T-helper 1 cell treated with Interleukin-12 subunit alpha and Interleukin-12 subunit beta and Interleukin-4 antibody, amounts not matched to agents 30 μg/mL and 1 μg/mL, for 36 hours (primary cell): ENCODE measurements around the gene LPCAT1.
"Not testable (repeated sequence)": the region's sequence is repeated elsewhere in the genome, so short reads cannot be mapped to it uniquely, and the experiment has no call there.

Experiments used
- H3K27ac Mint-ChIP-seq: one replicate; pipeline ENCODE4 v1.8.0; 2021; ENCODE audit warnings: mild to moderate bottlenecking, mixed read lengths
- H3K27me3 Mint-ChIP-seq: one replicate; pipeline ENCODE4 v1.8.0; 2021; ENCODE audit warnings: low read depth, mixed read lengths
- H3K36me3 Mint-ChIP-seq: one replicate; pipeline ENCODE4 v1.8.0; 2021; ENCODE audit warnings: low read depth, mixed read lengths
- H3K4me1 Mint-ChIP-seq: one replicate; pipeline ENCODE4 v1.8.0; 2021; ENCODE audit warnings: low read depth, mixed read lengths
- H3K4me3 Mint-ChIP-seq: one replicate; pipeline ENCODE4 v1.8.0; 2021; ENCODE audit warnings: mild to moderate bottlenecking, moderate library complexity, mixed read lengths
- H3K9me3 Mint-ChIP-seq: one replicate; pipeline ENCODE4 v1.8.0; 2021; ENCODE audit warnings: mixed read lengths

LPCAT1 gene

GRCh38 chr5:1506242-1507013 lies 17.3 kb downstream of the LPCAT1 start:
- Mint-ChIP-seq H3K27me3 (no peaks in the 10 kb centered on the region), H3K4me3 (no peak overlapping the region), H3K27ac (no peak overlapping the region)

GRCh38 chr5:1505506-1506241 lies 18.1 kb downstream of the LPCAT1 start:
- H3K27ac Mint-ChIP-seq: no peak overlapping the region
- no peaks in the 10 kb centered on the region for H3K9me3 Mint-ChIP-seq
- no peaks in the 10 kb centered on the region for H3K27me3 Mint-ChIP-seq
- peaks cover 6% of the 10 kb centered on the region for H3K36me3 Mint-ChIP-seq
- peaks cover 9% of the 10 kb centered on the region for H3K4me1 Mint-ChIP-seq
- no peak overlapping the region for H3K4me3 Mint-ChIP-seq

More at GRCh38 chr5:1506242-1507013, 17.3 kb downstream of the LPCAT1 start:
- H3K9me3 Mint-ChIP-seq: no peaks in the 10 kb centered on the region
- H3K4me1 Mint-ChIP-seq: peaks cover 9% of the 10 kb centered on the region
- H3K36me3 Mint-ChIP-seq: peaks cover 6% of the 10 kb centered on the region

GRCh38 chr5:1505089-1505488 lies 18.7 kb downstream of the LPCAT1 start:
- H3K4me1 Mint-ChIP-seq, H3K4me3 Mint-ChIP-seq, H3K36me3 Mint-ChIP-seq: not testable (repeated sequence)

GRCh38 chr5:1504617-1505016 lies 19.1 kb downstream of the LPCAT1 start:
- H3K27me3 Mint-ChIP-seq: no peaks in the 10 kb centered on the region
- peaks cover 1% of the 10 kb centered on the region for H3K36me3 Mint-ChIP-seq
- no peaks in the 10 kb centered on the region for H3K9me3 Mint-ChIP-seq
- no peak overlapping the region for H3K27ac Mint-ChIP-seq
- H3K4me1 Mint-ChIP-seq: peaks cover 9% of the 10 kb centered on the region
- H3K4me3 Mint-ChIP-seq: no peak overlapping the region

More at GRCh38 chr5:1505089-1505488, 18.7 kb downstream of the LPCAT1 start:
- not testable (repeated sequence) for H3K27ac Mint-ChIP-seq, H3K9me3 Mint-ChIP-seq, H3K27me3 Mint-ChIP-seq

GRCh38 chr5:1504069-1504595 lies 19.6 kb downstream of the LPCAT1 start:
- Mint-ChIP-seq H3K9me3 (no peaks in the 10 kb centered on the region), H3K4me3 (no peak overlapping the region), H3K4me1 (peaks cover 8% of the 10 kb centered on the region), H3K36me3 (no peaks in the 10 kb centered on the region), H3K27ac (no peak overlapping the region), H3K27me3 (no peaks in the 10 kb centered on the region)

GRCh38 chr5:1503241-1504068 lies 20.3 kb downstream of the LPCAT1 start:
- Mint-ChIP-seq H3K27me3 (no peaks in the 10 kb centered on the region), H3K9me3 (no peaks in the 10 kb centered on the region), H3K36me3 (peaks cover 2% of the 10 kb centered on the region), H3K27ac (no peak overlapping the region), H3K4me3 (no peak overlapping the region), H3K4me1 (peaks cover 8% of the 10 kb centered on the region)

- Mint-ChIP-seq H3K27ac (no peak overlapping the region), H3K4me3 (no peak overlapping the region), H3K27me3 (no peaks in the 10 kb centered on the region)
Measured at GRCh38 chr5:1502737-1503120, 21.0 kb downstream of the LPCAT1 start.

GRCh38 chr5:1502046-1502736 lies 21.6 kb downstream of the LPCAT1 start:
- Mint-ChIP-seq H3K9me3 (no peaks in the 10 kb centered on the region), H3K4me1 (peaks cover 8% of the 10 kb centered on the region), H3K36me3 (peaks cover 2% of the 10 kb centered on the region), H3K27ac (no peak overlapping the region), H3K27me3 (no peaks in the 10 kb centered on the region), H3K4me3 (no peak overlapping the region)

More at GRCh38 chr5:1502737-1503120, 21.0 kb downstream of the LPCAT1 start:
- H3K4me1 Mint-ChIP-seq: peaks cover 8% of the 10 kb centered on the region
- H3K9me3 Mint-ChIP-seq: no peaks in the 10 kb centered on the region
- peaks cover 2% of the 10 kb centered on the region for H3K36me3 Mint-ChIP-seq

GRCh38 chr5:1501372-1502045 lies 22.3 kb downstream of the LPCAT1 start:
- Mint-ChIP-seq H3K4me1 (peaks cover 8% of the 10 kb centered on the region), H3K27ac (no peak overlapping the region), H3K9me3 (no peaks in the 10 kb centered on the region), H3K27me3 (no peaks in the 10 kb centered on the region), H3K36me3 (peaks cover 2% of the 10 kb centered on the region), H3K4me3 (no peak overlapping the region)

GRCh38 chr5:1500411-1501091 lies 23.2 kb downstream of the LPCAT1 start:
- Mint-ChIP-seq H3K27me3 (no peaks in the 10 kb centered on the region), H3K27ac (no peak overlapping the region)

GRCh38 chr5:1499851-1500250 lies 23.9 kb downstream of the LPCAT1 start:
- no peak overlapping the region for H3K27ac Mint-ChIP-seq
- peaks cover 15% of the 10 kb centered on the region for H3K4me1 Mint-ChIP-seq
- H3K9me3 Mint-ChIP-seq: no peaks in the 10 kb centered on the region
- no peak overlapping the region for H3K4me3 Mint-ChIP-seq
- H3K27me3 Mint-ChIP-seq: no peaks in the 10 kb centered on the region
- peaks cover 2% of the 10 kb centered on the region for H3K36me3 Mint-ChIP-seq

More at GRCh38 chr5:1500411-1501091, 23.2 kb downstream of the LPCAT1 start:
- peaks cover 11% of the 10 kb centered on the region for H3K4me1 Mint-ChIP-seq
- peaks cover 2% of the 10 kb centered on the region for H3K36me3 Mint-ChIP-seq
- H3K4me3 Mint-ChIP-seq: no peak overlapping the region
- H3K9me3 Mint-ChIP-seq: no peaks in the 10 kb centered on the region

GRCh38 chr5:1498623-1499416 lies 24.9 kb downstream of the LPCAT1 start:
- Mint-ChIP-seq H3K4me1 (peaks cover 14% of the 10 kb centered on the region), H3K27me3 (no peaks in the 10 kb centered on the region), H3K27ac (no peak overlapping the region), H3K9me3 (no peaks in the 10 kb centered on the region), H3K36me3 (peaks cover 4% of the 10 kb centered on the region), H3K4me3 (no peak overlapping the region)
